ENCODE measurements around the gene STK26. TPM values are rescaled to one million over a fixed set of nuclear protein-coding genes. Genes with fewer than 3 reads are reported as not detected.

Gene STK26
- total RNA-seq, 4 donors from 2014 or later, result 7.1 to 21.9 (median 18.6) TPM

DNA sequence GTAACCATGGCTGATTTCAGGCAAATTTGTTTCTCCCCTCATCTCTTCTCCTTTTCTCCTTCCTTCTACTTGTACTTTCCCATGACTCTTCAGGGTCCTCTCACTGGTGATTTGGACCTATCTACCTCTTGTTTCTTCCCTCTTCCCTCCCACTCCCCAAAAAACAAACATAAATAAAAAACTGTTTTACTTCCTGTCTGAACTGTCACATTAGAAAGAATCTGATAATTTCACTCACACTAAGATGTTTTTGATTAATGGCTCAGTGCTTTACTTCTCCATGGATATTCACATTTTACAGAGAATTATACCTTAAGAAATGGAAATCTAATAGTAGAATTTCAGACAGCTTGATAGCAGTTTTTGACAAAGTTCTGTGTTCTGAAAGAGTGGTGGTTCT is 7.2 kb downstream of the STK26 start:
- H3K4me3 ChIP-seq, result no peak overlapping the region
- H3K36me3 ChIP-seq, result no peaks in the 10 kb centered on the region
- H3K9me3 ChIP-seq, result no peaks in the 10 kb centered on the region
- no peak for DNase-seq
- H3K27ac ChIP-seq, result no peak overlapping the region
- TF ChIP-seq EP300 (IDR thresholded peaks at IDR 0.05; ENCODE audit: low read depth) (no peak), POLR2A (IDR thresholded peaks at IDR 0.05) (no peak), POLR2AphosphoS5 (IDR thresholded peaks at IDR 0.05) (no peak)
- TF ChIP-seq, protein P1, sequence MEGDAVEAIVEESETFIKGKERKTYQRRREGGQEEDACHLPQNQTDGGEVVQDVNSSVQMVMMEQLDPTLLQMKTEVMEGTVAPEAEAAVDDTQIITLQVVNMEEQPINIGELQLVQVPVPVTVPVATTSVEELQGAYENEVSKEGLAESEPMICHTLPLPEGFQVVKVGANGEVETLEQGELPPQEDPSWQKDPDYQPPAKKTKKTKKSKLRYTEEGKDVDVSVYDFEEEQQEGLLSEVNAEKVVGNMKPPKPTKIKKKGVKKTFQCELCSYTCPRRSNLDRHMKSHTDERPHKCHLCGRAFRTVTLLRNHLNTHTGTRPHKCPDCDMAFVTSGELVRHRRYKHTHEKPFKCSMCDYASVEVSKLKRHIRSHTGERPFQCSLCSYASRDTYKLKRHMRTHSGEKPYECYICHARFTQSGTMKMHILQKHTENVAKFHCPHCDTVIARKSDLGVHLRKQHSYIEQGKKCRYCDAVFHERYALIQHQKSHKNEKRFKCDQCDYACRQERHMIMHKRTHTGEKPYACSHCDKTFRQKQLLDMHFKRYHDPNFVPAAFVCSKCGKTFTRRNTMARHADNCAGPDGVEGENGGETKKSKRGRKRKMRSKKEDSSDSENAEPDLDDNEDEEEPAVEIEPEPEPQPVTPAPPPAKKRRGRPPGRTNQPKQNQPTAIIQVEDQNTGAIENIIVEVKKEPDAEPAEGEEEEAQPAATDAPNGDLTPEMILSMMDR (IDR thresholded peaks at IDR 0.05), result no peak
- intact Hi-C loops (cut with DNase I; ENCODE audit: low total_unique reads) (no loop called here), in situ Hi-C loops (cut with MboI; ENCODE audit: low pct_ligation_motif_present in 1 of 4, low pct_unique_long_range_greater_than_20kb in 1 of 4, low sequenced_read_pairs in 3 of 4) (no loop called here)
- no peaks in the 10 kb centered on the region for H3K27me3 ChIP-seq
- no peaks in the 10 kb centered on the region for H3K4me1 ChIP-seq

DNA sequence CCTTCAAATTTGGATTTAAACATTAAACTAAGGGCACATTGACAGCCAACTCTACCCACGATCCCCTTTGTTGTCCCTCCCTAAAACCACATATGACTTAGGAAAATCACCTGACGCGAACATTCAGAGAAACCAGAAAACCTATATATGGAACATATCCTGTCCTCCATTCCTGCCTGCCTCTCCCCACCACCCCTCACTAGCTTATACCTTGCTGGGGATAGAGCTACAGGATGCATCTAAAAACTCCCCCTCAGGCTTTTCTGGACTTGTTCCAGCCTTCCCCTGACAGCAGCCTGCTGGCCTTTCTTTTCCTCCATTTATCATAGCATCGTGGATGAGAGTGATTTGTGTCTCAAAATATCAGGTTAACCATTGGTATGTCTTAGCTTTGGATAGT is 8.8 kb downstream of the STK26 start:
- in situ Hi-C loops (cut with MboI; ENCODE audit: low pct_ligation_motif_present in 1 of 4, low pct_unique_long_range_greater_than_20kb in 1 of 4, low sequenced_read_pairs in 3 of 4), result no loop called here
- intact Hi-C loops (cut with DNase I; ENCODE audit: low total_unique reads), result no loop called here
- DNase-seq, result no peak
- no peaks in the 10 kb centered on the region for H3K9me3 ChIP-seq
- no peaks in the 10 kb centered on the region for H3K36me3 ChIP-seq
- H3K4me3 ChIP-seq, result no peak overlapping the region
- no peak for TF ChIP-seq EP300 (IDR thresholded peaks at IDR 0.05; ENCODE audit: low read depth)
- TF ChIP-seq POLR2AphosphoS5 (IDR thresholded peaks at IDR 0.05), result no peak
- no peak for TF ChIP-seq POLR2A (IDR thresholded peaks at IDR 0.05)
- TF ChIP-seq, protein P1 (IDR thresholded peaks at IDR 0.05), result no peak
- no peak overlapping the region for H3K27ac ChIP-seq
- no peaks in the 10 kb centered on the region for H3K4me1 ChIP-seq
- WGBS, 2 donors (ENCODE audit: low coverage in 1 of 2), result 30 to 59% methylated on average over 1 to 4 of the region's 4 CpGs
- H3K27me3 ChIP-seq, result no peaks in the 10 kb centered on the region

DNA sequence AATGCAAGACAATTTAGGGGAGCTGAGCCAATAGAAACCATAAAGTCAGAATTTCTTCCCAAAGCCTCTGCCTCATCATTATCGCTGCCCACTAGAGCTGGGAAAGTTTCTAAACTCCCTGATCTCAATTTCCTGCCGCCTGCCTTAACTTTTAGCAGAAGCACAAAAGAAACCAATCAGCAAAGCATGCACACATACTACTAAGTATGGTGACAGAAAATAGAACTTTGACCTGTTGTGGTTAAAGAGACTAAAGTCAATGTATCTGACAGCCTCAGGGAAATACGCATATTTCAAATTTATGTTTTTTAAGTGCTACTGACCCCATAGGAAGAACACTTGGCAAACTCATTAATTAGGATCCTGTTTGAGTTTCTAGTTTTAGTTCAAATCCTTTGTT is 10.1 kb downstream of the STK26 start:
- H3K4me3 ChIP-seq, result no peak overlapping the region
- no peaks in the 10 kb centered on the region for H3K27me3 ChIP-seq
- intact Hi-C loops (cut with DNase I; ENCODE audit: low total_unique reads), result no loop called here
- H3K4me1 ChIP-seq, result no peaks in the 10 kb centered on the region
- H3K9me3 ChIP-seq, result no peaks in the 10 kb centered on the region
- TF ChIP-seq POLR2AphosphoS5 (IDR thresholded peaks at IDR 0.05) (no peak), POLR2A (IDR thresholded peaks at IDR 0.05) (no peak), EP300 (IDR thresholded peaks at IDR 0.05; ENCODE audit: low read depth) (no peak)
- TF ChIP-seq, protein P1 (IDR thresholded peaks at IDR 0.05), result no peak
- WGBS, 2 donors (ENCODE audit: low coverage in 1 of 2), result 60 to 69% methylated on average over 1 to 3 of the region's 3 CpGs
- H3K36me3 ChIP-seq, result no peaks in the 10 kb centered on the region
- H3K27ac ChIP-seq, result no peak overlapping the region
- in situ Hi-C loops (cut with MboI; ENCODE audit: low pct_ligation_motif_present in 1 of 4, low pct_unique_long_range_greater_than_20kb in 1 of 4, low sequenced_read_pairs in 3 of 4), result no loop called here
- no peak for DNase-seq

DNA sequence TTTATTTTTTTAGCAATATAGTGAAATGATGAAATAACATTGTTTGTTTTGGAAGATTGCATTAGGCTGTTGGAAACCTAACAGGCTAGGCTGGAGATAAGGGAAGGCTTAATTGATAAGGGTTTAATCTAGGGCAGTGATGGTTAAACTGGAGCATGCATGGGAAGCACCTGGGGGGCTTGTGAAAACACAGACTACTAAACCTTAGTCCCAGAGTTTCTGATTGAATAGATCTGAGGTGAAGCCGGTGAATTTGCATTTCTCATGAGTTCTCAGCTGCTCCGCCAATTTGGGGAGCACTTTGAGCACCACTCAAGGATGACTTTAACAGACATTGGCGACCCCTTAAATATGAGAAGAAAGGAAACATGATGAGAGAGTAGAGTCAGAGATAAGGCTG is 11.5 kb downstream of the STK26 start:
- TF ChIP-seq, protein P1 (IDR thresholded peaks at IDR 0.05), result no peak
- TF ChIP-seq EP300 (IDR thresholded peaks at IDR 0.05; ENCODE audit: low read depth), result no peak
- TF ChIP-seq POLR2A (IDR thresholded peaks at IDR 0.05), result no peak
- 85% methylated on average over 3 of the region's 3 CpGs; no CpG with 5 or more reads in 1 of the 2 donors for WGBS, 2 donors (ENCODE audit: low coverage in 1 of 2)
- Histone ChIP-seq H3K27ac (no peak overlapping the region), H3K4me1 (no peaks in the 10 kb centered on the region), H3K4me3 (no peak overlapping the region), H3K36me3 (no peaks in the 10 kb centered on the region), H3K27me3 (no peaks in the 10 kb centered on the region), H3K9me3 (no peaks in the 10 kb centered on the region)
- no peak for DNase-seq
- in situ Hi-C loops (cut with MboI; ENCODE audit: low pct_ligation_motif_present in 1 of 4, low pct_unique_long_range_greater_than_20kb in 1 of 4, low sequenced_read_pairs in 3 of 4), result no loop called here
- intact Hi-C loops (cut with DNase I; ENCODE audit: low total_unique reads), result no loop called here

Measured in transverse colon (tissue), 4 donors.